Kidney epithelial cell (primary cell): Measurements from ENCODE around the gene CDK5RAP2. TPM values are rescaled to one million over a fixed set of nuclear protein-coding genes. Genes with fewer than 3 reads are reported as not detected.

Experiments
- DNase-seq: peaks from one replicate; pipeline ENCODE4 v3.0.0-alpha.2; 2010; ENCODE audit warnings: low read depth
- H3K27me3 ChIP-seq: 2 replicates; pipeline ENCODE4 v1.6.0; 2011; ENCODE audit warnings: low read length; ENCODE audit not compliant: control insufficient read depth, insufficient read depth
- H3K36me3 ChIP-seq: 2 replicates; pipeline ENCODE4 v1.5.1; 2011; ENCODE audit warnings: low read length; ENCODE audit not compliant: control insufficient read depth, insufficient read depth
- H3K4me3 ChIP-seq: 2 replicates; pipeline ENCODE4 v1.5.1; 2011; ENCODE audit warnings: low read depth, mild to moderate bottlenecking, control low read depth, low read length
- total RNA-seq: library from RNA; depleted of rRNA; stranded (reverse); fragments of >200 nt; gene quantifications from 2 replicates; pipeline ENCODE4 v1.2.3, GENCODE V29; 2015
- TF ChIP-seq, protein P1 (sequence below): IDR thresholded peaks from 2 replicates; pipeline ENCODE4 v1.5.1; 2011; ENCODE audit warnings: mild to moderate bottlenecking, moderate library complexity, low read length, control low read depth, inconsistent platforms; ENCODE audit not compliant: insufficient read depth, poor library complexity, severe bottlenecking

The CDK5RAP2 gene
- total RNA-seq, 1 donor from 2014 or later: 41.9 TPM

- DNase-seq: no peak
- Histone ChIP-seq H3K27me3 (no peaks in the 10 kb centered on the region), H3K36me3 (no peaks in the 10 kb centered on the region), H3K4me3 (no peak overlapping the region)
- TF ChIP-seq, protein P1, sequence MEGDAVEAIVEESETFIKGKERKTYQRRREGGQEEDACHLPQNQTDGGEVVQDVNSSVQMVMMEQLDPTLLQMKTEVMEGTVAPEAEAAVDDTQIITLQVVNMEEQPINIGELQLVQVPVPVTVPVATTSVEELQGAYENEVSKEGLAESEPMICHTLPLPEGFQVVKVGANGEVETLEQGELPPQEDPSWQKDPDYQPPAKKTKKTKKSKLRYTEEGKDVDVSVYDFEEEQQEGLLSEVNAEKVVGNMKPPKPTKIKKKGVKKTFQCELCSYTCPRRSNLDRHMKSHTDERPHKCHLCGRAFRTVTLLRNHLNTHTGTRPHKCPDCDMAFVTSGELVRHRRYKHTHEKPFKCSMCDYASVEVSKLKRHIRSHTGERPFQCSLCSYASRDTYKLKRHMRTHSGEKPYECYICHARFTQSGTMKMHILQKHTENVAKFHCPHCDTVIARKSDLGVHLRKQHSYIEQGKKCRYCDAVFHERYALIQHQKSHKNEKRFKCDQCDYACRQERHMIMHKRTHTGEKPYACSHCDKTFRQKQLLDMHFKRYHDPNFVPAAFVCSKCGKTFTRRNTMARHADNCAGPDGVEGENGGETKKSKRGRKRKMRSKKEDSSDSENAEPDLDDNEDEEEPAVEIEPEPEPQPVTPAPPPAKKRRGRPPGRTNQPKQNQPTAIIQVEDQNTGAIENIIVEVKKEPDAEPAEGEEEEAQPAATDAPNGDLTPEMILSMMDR: no peak
Observed at GRCh38 chr9:120569556-120569955, 10.4 kb downstream of the CDK5RAP2 start.

DNA sequence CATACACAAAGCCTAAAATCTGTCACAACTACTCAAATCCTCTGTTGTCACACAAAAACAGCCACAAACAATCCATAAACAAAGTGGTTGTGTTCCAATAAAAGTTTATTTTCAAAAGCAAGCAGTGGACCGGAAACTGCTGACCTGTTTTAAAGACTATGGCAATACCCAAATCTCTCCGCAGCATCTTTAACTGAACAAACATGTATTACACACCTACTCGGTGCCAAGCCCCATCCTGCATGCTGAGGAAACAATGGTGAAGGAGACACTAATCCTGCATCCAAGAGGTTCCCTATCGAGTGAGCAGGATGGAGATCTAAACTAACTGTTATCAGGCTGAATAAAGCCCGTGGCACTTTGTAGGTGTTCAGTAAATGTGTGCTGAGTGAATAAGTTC lies 11.2 kb downstream of the CDK5RAP2 start:
- DNase-seq: no peak
- H3K4me3 ChIP-seq: no peak overlapping the region
- H3K27me3 ChIP-seq: no peaks in the 10 kb centered on the region
- TF ChIP-seq, protein P1: no peak
- no peaks in the 10 kb centered on the region for H3K36me3 ChIP-seq

GRCh38 chr9:120567874-120568273 lies 12.1 kb downstream of the CDK5RAP2 start:
- no peaks in the 10 kb centered on the region for H3K36me3 ChIP-seq
- TF ChIP-seq, protein P1: no peak
- H3K27me3 ChIP-seq: no peaks in the 10 kb centered on the region
- DNase-seq: no peak
- H3K4me3 ChIP-seq: no peak overlapping the region

GRCh38 chr9:120567081-120567480 lies 12.9 kb downstream of the CDK5RAP2 start:
- Histone ChIP-seq H3K36me3 (no peaks in the 10 kb centered on the region), H3K4me3 (no peak overlapping the region), H3K27me3 (no peaks in the 10 kb centered on the region)
- DNase-seq: no peak
- TF ChIP-seq, protein P1: no peak

GRCh38 chr9:120564589-120564988 lies 15.4 kb downstream of the CDK5RAP2 start:
- H3K36me3 ChIP-seq: no peaks in the 10 kb centered on the region
- DNase-seq: no peak
- H3K27me3 ChIP-seq: no peaks in the 10 kb centered on the region
- no peak overlapping the region for H3K4me3 ChIP-seq
- TF ChIP-seq, protein P1: no peak

- H3K27me3 ChIP-seq: no peaks in the 10 kb centered on the region
- TF ChIP-seq, protein P1: no peak
- H3K4me3 ChIP-seq: no peak overlapping the region
- DNase-seq: no peak
- no peaks in the 10 kb centered on the region for H3K36me3 ChIP-seq
Observed at GRCh38 chr9:120562861-120563443, 17.0 kb downstream of the CDK5RAP2 start.
